Fibroblast of mammary gland (primary cell): Measurements from ENCODE around the gene BICDL1.

Experiments
- DNase-seq: peaks from one replicate; pipeline ENCODE4 v3.0.0-alpha.2; 2010; ENCODE audit warnings: low read depth
- H3K4me3 ChIP-seq: 2 replicates; pipeline ENCODE4 v1.5.1; 2011; ENCODE audit warnings: low read depth, mild to moderate bottlenecking, low read length, moderate library complexity; ENCODE audit not compliant: control insufficient read depth
- TF ChIP-seq, protein P1 (sequence below): conservative IDR thresholded peaks from 2 replicates; pipeline ENCODE4 v1.5.1; 2011; ENCODE audit warnings: low read depth, low read length, inconsistent platforms; ENCODE audit not compliant: control insufficient read depth, insufficient read depth

Gene BICDL1

DNA sequence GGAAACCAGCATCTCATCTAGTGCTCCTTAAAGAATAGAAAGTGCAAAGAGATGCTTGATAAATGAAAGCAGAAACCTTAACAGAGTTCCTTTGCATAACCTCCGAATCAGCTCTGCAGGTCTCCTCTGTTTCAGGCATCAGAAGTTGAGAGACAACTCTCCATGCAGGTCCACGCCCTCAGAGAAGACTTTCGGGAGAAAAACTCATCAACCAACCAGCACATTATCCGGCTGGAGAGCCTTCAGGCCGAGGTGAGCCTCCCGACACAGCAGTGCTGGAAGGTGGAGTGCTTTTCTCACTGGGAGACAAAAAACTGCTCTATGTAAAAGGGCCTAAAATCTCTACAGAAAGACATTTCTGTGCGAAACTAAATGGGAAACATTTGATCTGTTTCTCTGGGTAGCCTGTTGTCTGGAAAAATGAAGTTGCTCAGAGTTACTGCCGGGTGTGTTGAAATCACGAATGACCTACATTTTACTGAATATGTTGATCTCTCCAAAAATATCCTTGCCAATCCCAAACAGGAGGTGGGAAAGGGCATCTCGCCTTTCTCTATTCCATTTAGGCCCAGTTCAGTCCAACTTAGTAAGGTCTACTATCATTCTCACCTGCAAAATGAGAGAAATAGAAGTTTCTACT is 72.7 kb downstream of the BICDL1 start:
- no peak for DNase-seq
- TF ChIP-seq, protein P1, sequence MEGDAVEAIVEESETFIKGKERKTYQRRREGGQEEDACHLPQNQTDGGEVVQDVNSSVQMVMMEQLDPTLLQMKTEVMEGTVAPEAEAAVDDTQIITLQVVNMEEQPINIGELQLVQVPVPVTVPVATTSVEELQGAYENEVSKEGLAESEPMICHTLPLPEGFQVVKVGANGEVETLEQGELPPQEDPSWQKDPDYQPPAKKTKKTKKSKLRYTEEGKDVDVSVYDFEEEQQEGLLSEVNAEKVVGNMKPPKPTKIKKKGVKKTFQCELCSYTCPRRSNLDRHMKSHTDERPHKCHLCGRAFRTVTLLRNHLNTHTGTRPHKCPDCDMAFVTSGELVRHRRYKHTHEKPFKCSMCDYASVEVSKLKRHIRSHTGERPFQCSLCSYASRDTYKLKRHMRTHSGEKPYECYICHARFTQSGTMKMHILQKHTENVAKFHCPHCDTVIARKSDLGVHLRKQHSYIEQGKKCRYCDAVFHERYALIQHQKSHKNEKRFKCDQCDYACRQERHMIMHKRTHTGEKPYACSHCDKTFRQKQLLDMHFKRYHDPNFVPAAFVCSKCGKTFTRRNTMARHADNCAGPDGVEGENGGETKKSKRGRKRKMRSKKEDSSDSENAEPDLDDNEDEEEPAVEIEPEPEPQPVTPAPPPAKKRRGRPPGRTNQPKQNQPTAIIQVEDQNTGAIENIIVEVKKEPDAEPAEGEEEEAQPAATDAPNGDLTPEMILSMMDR, result no peak
- no peak overlapping the region for H3K4me3 ChIP-seq

DNA sequence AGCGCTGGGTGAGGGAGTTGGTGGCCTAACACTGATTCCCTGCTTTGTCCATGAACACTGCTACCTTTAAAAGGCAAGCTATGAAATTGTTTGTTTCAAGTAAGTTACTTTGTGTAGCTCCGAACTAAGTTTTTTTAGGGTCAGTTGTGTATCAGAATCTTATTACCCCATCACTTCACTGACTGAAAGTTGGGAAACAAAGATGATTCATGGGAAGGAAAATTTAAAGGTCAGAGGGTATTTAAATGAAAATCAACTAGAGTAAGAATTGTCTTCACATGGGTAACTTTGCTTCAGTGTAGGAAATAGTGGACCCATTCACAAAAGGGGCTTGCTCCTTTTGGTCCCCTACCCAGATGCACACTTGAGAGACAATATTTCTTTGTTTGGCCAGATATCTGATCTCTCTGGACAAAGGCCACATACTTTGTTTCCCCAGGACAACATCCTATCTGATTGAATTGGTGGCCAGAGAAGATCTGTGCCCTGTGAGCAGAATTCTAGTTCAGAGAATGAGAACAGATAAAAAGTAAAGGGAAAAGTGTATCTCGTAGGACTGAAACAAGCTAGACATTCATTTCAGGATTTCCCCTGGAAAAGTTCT is 74.0 kb downstream of the BICDL1 start:
- TF ChIP-seq, protein P1, result no peak
- DNase-seq, result peak; percentile 5
- no peak overlapping the region for H3K4me3 ChIP-seq

DNA sequence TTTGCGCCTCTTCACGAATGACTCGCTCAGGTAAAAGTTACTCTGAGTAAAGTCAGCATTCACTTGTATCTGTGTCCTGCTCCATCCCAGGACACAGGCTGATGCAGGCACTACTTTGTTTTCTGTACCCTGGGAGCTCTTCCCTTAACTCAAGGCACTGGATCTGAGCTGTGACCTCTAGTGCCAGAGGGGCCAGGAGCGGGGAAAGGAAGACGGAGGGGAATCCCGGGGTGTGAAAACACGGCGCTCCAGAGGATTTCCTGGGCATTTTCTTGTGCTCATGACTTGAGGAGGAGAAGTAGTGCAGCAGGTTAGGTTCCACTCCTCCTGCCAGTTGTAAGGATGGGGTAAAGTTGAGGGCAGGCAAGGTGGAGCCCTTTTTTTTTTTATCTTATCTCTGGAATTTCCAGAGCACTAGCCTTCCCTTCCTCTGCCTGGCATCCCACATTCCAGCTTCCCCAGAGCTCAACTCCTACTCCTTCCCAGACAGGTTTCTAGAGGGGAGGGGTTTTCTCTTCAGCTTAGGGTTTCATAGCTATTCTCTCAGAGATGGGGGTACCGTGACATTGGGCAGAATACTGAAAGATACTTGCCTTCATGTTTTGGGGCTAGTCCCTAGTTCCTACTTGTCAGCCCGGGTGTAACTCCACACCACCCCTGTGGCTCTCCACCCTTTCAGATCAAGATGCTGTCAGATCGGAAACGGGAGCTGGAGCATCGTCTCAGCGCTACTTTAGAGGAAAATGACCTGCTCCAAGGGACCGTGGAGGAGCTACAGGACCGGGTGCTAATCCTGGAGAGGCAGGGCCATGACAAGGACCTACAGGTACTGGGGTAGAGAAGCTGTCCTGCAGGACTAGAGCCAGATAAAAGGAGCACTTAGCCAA is 75.3 kb downstream of the BICDL1 start:
- TF ChIP-seq, protein P1, result no peak
- DNase-seq, result no peak
- H3K4me3 ChIP-seq, result no peak overlapping the region

DNA sequence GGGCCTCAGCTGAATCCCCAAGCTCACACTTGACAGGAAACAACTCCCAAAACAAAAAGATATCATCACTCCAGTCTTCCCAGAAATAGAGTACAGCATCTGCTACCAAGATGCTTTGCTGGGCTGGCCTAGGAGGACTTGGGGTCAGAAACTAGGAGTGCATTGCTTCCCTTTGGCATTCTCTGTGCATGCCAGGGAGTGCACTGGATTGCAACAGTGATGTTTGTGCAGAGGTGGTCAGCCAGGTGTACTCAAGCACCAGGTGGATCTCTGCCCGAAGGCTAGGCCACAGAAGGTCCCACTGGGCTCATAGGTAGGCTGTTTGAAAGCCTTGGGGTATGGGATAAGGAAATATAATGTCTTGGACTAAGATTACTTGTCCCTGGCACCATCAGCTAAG is 76.4 kb downstream of the BICDL1 start:
- H3K4me3 ChIP-seq, result no peak overlapping the region
- DNase-seq, result no peak
- TF ChIP-seq, protein P1, result no peak

DNA sequence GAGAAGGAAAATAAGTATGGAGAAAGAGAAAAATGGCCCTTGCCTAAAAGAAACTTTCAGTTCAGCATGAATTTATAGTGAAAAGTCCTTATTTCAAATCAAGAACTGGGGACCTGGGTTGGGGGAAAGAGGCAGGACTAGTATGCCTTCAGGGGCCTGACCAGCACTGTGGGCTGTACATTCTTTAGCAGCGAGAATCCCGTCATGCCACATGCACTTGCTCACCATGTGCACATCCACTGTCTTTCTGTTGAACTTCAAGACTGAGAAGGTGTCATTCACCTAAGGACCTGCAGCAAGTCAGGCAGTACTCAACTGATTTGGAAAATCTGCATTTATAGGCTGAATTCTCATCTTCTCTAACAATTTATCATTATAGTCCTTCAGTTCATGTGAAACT is 77.3 kb downstream of the BICDL1 start:
- TF ChIP-seq, protein P1, result no peak
- H3K4me3 ChIP-seq, result no peak overlapping the region
- no peak for DNase-seq

DNA sequence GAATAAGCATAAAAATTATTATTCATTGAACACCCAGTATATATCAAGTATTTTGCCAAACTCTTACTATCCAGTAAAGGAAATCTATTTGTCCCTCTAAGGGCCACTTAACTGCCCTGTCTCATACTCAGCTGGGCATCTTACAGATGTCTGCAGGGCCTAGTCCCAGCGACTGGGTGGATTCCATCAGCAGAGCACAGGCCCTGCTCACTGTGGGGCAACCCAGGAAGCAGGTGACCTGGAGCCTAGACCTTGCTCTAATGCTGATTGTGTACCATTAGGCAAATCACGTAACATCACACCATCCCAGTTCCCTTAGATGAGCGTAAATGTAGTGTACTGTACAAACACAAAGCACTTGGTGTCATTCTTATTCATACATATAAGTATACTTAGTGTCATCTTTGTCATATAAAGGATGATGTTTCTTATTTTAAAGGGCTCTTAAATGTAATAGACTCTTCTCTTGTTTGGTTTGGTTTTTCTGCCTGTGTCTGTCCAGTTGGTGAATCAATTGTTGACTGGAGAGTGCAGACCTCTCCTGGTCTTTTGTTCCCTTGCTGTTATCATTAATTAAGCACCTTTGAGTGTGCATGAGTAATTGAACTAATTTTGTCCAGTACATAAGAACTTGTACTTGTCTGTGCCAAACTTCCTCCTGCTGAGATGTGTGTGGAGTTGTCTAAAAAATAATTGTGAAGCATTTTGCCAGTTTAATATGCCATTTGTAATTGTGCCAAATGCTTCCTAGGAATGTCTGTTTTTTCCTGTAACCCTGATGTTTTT is 78.2 kb downstream of the BICDL1 start:
- H3K4me3 ChIP-seq, result no peak overlapping the region
- no peak for DNase-seq
- TF ChIP-seq, protein P1, result no peak
